ENCODE results near the gene SAMM50.

SAMM50 gene

GRCh38 chr22:43980996-43981395 is 25.8 kb downstream of the SAMM50 start:
- DNase-seq: no peak

- no peak for DNase-seq
Observed at GRCh38 chr22:43983808-43984207, 28.6 kb downstream of the SAMM50 start.

- no peak for DNase-seq
Observed at GRCh38 chr22:43985532-43985931, 30.3 kb downstream of the SAMM50 start.

DNA sequence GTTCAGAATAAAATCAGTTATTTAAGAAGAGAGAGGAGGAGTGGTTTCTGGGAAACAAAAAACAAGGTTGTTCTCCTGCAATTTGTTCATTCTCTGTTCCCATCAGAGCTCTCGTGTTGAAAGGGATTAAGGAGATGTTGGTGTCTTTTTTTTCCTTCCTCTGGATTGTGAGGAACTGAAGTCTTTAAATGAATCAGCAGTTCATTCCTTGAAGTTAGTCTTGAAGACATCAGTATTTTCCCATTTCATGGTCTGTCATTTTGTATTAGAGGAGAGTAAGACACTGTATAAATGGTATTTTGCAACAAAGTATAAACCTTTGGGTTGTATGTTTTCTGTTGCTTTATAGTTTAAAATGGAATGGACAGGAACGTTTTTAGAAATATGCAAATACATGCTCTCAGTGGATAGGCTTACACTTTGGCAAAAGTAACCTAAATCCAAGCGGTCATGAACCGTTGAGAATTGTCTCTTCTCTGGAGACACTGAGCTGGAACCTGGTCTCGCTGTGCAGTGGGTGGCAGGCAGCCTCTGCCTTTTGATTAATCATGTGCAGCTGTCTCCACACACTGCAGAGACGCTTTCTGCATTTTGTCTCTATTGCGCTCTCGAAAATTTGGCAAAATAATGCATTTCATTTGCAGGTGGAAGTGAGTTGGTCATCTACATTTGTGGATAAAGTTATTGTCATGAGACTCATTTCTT is 33.0 kb downstream of the SAMM50 start:
- DNase-seq: no peak

DNA sequence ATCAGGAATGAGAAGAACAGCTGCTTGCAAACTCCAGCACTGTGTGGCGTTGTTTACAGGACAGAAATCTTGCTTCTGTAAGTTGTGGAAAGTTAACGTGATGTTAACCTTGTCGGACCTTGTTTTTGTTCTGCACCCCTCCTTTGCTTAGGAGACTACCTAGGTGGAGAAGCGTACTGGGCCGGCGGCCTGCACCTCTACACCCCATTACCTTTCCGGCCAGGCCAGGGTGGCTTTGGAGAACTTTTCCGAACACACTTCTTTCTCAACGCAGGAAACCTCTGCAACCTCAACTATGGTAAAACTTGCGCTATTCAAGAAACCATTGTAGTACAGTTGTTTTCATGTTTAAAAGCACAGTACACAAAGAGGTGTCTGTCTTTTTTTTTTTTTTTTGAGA is 33.7 kb downstream of the SAMM50 start:
- DNase-seq: no peak

DNA sequence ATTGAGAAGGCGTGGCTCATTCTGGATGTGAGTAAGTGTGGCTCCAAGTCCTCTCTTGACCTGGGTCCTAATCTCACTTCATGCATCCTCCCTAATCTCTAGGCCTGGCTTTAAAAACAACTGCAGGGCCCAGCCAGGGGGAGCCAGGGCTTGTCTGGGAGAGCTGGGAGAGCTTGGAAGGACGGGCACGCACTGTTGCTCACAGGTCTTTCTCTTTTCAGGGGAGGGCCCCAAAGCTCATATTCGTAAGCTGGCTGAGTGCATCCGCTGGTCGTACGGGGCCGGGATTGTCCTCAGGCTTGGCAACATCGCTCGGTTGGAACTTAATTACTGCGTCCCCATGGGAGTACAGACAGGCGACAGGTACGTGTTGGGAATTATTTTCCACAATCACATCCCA is 34.8 kb downstream of the SAMM50 start:
- DNase-seq: no peak

- no peak for DNase-seq
Observed at GRCh38 chr22:43991316-43992020, 36.2 kb downstream of the SAMM50 start.

- DNase-seq: no peak
Observed at GRCh38 chr22:43992331-43992821, 37.1 kb downstream of the SAMM50 start.

DNA sequence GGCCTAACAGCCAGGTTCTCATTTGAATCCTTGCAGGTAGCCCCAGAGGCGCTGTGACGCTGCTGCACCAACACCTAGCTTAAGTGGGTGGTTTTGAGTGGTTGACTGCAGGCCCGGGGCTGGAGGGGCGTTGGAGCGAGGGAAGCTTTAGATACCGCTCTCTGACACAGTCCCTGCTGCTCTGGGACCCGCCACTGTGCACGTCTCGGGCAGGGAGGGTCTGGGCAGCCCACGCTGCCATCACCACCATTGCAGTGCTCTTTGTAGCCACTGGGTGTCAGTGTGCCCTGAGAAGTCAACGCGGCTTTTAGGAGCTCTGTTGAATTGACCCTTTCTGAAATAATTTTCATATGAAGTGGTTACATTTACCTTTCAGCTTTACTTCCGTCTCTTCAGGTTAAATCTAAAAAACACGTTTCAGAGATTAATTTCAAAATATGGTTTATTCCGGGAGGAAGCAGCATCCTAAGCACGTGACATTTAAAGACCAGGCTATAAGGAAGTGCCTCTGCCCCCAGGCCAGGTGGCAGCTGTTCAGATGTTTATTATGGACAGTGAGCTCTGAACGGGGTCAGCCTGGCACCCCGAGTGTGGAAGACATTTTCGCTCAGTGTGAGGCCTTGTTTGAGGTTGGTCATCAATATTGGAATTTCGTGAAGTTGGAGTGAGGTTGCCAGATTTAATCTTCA is 38.0 kb downstream of the SAMM50 start:
- peak; percentile 12 to 35 (median 16) for DNase-seq

- no peak for DNase-seq
Observed at GRCh38 chr22:43994006-43994405, 38.8 kb downstream of the SAMM50 start.

GRCh38 chr22:43994416-43994815 is 39.2 kb downstream of the SAMM50 start:
- DNase-seq: no peak

DNA sequence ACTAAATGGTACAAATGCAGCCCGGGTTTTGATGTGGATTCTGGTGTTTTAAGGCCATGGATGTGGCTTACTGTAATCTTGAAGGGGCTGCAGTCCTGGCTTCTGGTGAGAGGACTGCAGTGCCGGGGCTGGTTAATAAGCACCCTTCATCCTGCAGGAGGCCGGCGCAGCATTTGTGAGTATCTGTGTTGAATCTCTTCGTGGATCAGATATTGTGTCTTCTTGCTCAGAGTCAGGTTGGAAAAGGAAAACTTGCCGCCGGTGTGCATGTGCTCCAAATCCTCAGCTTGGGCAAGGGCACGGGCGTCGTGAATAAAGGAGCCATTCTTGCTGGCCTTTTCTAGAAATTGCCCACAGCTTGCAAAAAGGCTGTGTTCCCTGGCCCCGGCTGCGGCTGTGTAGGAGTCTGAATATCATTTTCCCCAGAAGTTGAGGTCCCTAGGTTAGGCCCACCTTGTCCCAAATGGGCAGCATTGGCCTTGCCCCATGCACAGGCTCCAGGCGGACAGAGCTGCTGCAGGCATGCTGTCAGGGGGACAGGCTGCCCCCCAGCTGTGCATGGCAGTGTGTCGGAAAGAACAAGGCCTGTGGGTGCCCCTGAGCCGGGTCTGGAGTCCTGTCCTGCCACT is 39.9 kb downstream of the SAMM50 start:
- no peak for DNase-seq

DNA sequence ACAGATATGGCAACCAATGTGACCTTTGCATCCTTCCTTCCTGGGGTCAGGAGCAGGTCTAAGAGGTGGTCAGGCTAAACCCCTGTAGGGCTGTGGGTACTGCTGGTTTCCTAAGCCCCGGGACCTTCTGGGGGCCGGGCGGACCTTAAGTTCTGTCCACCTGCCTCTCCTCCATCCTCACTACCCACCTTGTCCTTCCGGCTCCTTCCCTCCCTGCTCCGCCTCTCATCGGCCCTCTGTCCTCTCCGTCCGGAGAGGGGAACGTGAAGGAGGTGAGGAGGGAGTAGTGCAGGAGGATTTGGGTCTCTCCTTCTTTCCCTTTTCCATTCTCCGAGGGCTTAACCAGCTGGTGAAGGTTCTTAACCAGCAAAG is 40.5 kb downstream of the SAMM50 start:
- DNase-seq: no peak

- DNase-seq: peak; percentile 35 to 56 (median 39)
Observed at GRCh38 chr22:43996170-43996980, 41.1 kb downstream of the SAMM50 start.

DNA sequence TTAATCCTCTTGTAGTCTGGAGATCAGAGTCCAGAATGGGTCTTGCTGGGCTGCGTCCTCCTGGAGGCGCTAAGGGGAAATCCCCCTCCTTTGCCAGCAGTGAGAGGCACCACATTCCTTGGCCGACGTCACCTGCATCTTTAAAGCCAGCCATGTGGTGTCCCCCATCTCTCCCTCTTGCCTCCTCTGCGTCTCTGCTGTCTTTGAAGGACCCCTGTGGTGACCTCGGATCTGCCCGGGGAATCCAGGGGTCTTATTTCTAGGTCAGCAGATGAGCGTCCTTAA is 41.7 kb downstream of the SAMM50 start:
- DNase-seq: no peak

- DNase-seq: no peak
Observed at GRCh38 chr22:43998679-43999264, 43.5 kb downstream of the SAMM50 start.

- no peak for DNase-seq
Observed at GRCh38 chr22:43999378-43999777, 44.1 kb downstream of the SAMM50 start.

DNA sequence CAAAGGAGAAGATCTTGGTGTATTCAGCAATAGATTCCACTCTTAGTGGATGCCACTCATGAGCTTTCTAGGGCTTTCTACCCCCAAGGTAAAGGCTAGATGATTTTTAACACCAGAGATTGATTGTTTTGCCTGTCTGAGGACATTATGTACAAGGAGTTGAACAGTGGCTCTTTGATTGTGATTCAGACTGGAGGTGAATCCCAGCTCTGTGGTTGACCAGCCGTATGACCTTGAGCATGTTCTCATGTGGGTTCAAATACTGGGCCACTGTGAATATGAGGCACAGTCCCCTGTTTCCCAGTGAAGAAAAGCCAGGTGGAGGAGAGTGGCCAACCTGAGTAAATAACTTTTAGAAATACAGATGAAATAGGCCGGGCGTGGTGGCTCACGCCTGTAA is 44.9 kb downstream of the SAMM50 start:
- no peak for DNase-seq

DNA sequence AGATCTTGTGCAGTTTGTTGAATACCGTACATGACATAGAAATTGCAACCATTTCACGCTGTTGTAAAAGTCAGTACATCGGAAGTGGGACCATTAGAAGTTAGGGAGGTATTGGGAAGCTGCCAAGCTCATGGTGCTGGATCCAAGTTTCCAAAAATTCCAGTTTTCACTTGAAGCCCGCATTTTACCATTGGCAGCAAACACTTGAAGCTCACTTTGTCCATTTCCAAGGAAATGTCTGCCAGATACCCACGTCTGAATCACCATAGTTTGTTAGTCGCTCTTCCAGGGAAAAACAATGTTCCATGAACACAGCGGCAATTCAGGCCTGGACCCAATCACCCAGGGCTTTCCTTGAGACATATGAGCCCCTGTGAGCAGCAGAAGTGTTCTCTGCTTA is 46.3 kb downstream of the SAMM50 start:
- no peak for DNase-seq

DNA sequence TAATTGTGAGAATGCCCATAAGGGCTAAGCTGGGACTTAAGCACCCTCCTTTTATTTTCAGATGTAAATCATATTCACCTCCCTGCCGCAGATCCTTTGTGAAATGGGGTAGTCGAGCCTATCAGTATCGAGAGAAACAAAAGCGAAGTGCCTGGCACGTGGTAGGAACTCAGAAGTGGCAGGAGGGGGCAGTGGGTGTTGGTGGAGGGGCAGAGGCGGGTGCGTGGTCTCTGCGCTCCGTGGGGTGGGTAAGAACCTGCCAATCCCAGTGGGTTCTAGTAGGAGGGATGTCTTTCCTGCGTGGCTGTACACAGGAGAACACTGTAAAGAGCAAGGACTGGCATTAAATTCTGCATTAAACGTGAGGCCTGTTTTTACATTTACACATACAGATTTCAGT is 47.1 kb downstream of the SAMM50 start:
- no peak for DNase-seq

- no peak for DNase-seq
Observed at GRCh38 chr22:44002997-44003396, 47.8 kb downstream of the SAMM50 start.

- DNase-seq: no peak
Observed at GRCh38 chr22:44003405-44004103, 48.3 kb downstream of the SAMM50 start.
